Measurements from ENCODE around the gene CADM1.

DNA sequence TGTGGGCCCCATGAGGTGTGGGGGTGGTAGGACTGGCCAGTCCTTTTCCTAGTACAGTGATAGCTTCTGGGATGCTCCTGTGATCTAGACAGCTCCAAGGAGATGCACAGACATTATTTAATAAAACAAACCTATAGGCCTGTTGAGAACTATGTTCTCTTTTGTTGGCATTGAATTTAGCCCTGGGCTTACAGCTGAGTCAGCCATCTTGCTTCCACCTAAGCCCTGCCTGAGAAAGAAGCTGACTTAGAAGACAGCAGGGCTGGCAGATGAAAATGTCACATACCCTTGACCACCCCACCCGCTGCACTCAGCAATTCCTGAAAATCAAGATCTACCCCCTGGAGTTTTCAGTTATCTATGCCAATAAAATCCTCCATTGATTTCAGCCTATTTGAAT lies 353.2 kb downstream of the CADM1 start:
- TF ChIP-seq TEAD4 (IDR thresholded peaks at IDR 0.05; ENCODE audit: low read length) (no peak), TEAD4 (CRISPR knock-in tag; IDR thresholded peaks at IDR 0.05; ENCODE audit: borderline replicate concordance) (no peak), JUN (IDR thresholded peaks at IDR 0.05; ENCODE audit: borderline replicate concordance, low read depth, low read length) (no peak), JUN (CRISPR knock-in tag; IDR thresholded peaks at IDR 0.05; ENCODE audit: borderline replicate concordance) (no peak), RAD51 (IDR thresholded peaks at IDR 0.05; ENCODE audit: borderline replicate concordance, low read depth) (no peak), MTA2 (IDR thresholded peaks at IDR 0.05; ENCODE audit: low read depth) (no peak), STAT6 (CRISPR knock-in tag; IDR thresholded peaks at IDR 0.05) (no peak), XRCC5 (IDR thresholded peaks at IDR 0.05; ENCODE audit: low read depth, low read length) (no peak), ETV6 (IDR thresholded peaks at IDR 0.05; ENCODE audit: borderline replicate concordance in 1 of 2, low read depth in 2 of 2, low read length in 1 of 2) (no peak), ETV6 (CRISPR knock-in tag; IDR thresholded peaks at IDR 0.05; ENCODE audit: borderline replicate concordance) (no peak), REST (IDR thresholded peaks at IDR 0.05; ENCODE audit: borderline replicate concordance) (no peak), REST (CRISPR knock-in tag; IDR thresholded peaks at IDR 0.05; ENCODE audit: low read depth) (no peak)
- TF ChIP-seq, protein P1, sequence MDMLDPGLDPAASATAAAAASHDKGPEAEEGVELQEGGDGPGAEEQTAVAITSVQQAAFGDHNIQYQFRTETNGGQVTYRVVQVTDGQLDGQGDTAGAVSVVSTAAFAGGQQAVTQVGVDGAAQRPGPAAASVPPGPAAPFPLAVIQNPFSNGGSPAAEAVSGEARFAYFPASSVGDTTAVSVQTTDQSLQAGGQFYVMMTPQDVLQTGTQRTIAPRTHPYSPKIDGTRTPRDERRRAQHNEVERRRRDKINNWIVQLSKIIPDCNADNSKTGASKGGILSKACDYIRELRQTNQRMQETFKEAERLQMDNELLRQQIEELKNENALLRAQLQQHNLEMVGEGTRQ (CRISPR knock-in tag; IDR thresholded peaks at IDR 0.05), result no peak
- TF ChIP-seq, protein P2, sequence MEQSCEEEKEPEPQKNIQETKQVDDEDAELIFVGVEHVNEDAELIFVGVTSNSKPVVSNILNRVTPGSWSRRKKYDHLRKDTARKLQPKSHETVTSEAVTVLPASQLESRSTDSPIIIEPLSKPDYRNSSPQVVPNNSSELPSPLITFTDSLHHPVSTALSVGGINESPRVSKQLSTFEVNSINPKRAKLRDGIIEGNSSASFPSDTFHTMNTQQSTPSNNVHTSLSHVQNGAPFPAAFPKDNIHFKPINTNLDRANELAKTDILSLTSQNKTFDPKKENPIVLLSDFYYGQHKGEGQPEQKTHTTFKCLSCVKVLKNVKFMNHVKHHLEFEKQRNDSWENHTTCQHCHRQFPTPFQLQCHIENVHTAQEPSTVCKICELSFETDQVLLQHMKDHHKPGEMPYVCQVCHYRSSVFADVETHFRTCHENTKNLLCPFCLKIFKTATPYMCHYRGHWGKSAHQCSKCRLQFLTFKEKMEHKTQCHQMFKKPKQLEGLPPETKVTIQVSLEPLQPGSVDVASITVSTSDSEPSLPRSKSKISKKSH (CRISPR knock-in tag; IDR thresholded peaks at IDR 0.05), result no peak
- TF ChIP-seq, protein P3, sequence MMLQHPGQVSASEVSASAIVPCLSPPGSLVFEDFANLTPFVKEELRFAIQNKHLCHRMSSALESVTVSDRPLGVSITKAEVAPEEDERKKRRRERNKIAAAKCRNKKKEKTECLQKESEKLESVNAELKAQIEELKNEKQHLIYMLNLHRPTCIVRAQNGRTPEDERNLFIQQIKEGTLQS (IDR thresholded peaks at IDR 0.05), result no peak
- TF ChIP-seq, protein P3 (CRISPR knock-in tag; conservative IDR thresholded peaks at IDR 0.05), result no peak
- TF ChIP-seq, protein P4, sequence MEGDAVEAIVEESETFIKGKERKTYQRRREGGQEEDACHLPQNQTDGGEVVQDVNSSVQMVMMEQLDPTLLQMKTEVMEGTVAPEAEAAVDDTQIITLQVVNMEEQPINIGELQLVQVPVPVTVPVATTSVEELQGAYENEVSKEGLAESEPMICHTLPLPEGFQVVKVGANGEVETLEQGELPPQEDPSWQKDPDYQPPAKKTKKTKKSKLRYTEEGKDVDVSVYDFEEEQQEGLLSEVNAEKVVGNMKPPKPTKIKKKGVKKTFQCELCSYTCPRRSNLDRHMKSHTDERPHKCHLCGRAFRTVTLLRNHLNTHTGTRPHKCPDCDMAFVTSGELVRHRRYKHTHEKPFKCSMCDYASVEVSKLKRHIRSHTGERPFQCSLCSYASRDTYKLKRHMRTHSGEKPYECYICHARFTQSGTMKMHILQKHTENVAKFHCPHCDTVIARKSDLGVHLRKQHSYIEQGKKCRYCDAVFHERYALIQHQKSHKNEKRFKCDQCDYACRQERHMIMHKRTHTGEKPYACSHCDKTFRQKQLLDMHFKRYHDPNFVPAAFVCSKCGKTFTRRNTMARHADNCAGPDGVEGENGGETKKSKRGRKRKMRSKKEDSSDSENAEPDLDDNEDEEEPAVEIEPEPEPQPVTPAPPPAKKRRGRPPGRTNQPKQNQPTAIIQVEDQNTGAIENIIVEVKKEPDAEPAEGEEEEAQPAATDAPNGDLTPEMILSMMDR (IDR thresholded peaks at IDR 0.05 in 2 of 3, conservative IDR thresholded peaks at IDR 0.05 in 1 of 3; ENCODE audit: insufficient read depth in 2 of 3, low read depth in 1 of 3, low read length in 3 of 3), result no peak

Data from K562 (cell line).